Measurements from ENCODE around the gene MB.
A peak's percentile ranks its signal among the peaks of the same experiment; 100 is the strongest.

GRCh38 chr22:35642305-35642741 lies 25.2 kb upstream of the MB start:
- TF ChIP-seq CTCF (IDR thresholded peaks at IDR 0.05) (no peak), POLR2A (IDR thresholded peaks at IDR 0.05) (peak in 1 of 2 donors; percentile 20)

Data from Peyer's patch (tissue), 4 donors.